Stimulated activated CD8-positive, alpha-beta memory T cell treated with anti-CD3 and anti-CD28 coated beads, Interleukin-15, amount 100 ng/mL, for 24 hours (primary cell): ENCODE results near the gene SERPINA1.
"Not testable (repeated sequence)": the region's sequence is repeated elsewhere in the genome, so short reads cannot be mapped to it uniquely, and the experiment has no call there.

ENCODE experiments used
- DNase-seq: peaks from one replicate; pipeline ENCODE4 v3.0.0-alpha.2; 2020; ENCODE audit warnings: low read depth

SERPINA1 gene

DNA sequence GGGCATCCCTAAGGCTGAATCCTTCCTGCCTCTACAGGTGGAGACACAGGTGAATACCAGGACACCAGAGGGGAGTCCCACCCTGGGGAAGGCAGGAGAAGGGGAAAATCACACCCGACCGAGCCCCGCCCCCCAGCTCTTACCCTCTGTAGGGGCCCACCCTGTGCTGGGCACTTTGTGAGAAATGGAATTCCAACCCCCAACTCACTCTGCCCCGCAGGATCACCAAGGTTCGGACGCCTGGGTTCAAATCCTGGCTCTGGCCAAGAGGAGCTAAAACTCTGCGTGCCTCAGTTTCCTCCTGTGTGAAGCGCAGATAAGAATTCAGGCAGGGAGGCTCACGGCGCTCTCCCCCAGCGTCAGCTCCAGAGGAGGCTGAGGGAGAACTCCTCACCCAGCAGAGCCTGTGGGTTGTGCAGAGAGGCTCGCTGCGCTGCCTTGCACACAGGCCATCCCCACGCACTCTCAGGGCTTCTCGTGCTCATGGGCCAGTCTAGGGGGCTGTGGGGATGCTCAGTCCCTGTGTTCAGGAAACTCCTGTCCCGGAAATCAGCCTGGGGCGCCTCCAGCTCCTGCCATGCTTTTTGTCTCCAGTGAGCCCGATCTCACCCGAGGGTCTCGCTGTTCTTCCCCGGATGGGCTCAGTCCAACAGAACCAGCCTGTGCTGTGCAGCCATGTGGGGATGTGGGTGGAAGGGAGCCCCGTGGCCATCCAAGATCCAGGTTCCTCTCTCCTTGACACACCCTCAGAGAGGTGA lies 18.5 kb downstream of the SERPINA1 start:
- DNase-seq, result not testable (repeated sequence)

DNA sequence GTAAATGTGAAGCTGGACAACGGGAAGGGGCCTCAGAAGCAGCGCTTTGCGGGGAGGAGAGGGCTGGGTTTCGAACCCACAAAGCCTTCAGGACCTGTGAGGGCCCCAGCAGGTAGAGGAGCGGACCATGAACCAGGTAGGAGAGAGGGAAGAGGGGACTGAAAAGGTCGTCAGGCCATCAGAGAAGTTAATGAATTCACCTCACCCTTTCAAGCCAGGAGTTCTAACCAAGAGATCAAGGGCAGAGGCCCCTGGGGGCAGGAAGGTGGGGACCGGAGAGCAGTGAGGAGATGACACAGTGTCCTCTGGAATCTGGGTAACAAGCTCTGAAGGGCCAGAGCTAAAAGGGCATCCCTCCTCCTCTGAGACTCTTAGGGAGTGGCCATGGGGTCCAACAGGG lies 19.4 kb downstream of the SERPINA1 start:
- DNase-seq, result no peak

DNA sequence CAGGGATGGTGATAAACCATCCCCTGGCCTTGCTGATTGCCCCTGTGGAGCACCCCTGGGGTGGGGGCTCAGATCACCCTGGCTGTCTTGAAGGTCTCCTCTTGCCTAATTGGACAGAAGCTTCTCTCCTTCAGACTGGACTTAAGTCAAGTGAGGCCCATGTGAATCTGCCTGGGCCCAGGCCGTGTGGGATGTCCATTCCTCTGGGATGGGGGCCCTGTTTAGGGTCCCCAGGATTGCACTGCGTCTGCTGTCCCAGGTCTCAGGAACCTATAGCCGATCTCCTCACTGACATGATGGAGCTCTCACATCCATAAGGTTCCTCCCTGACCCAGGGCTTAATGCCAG lies 20.2 kb downstream of the SERPINA1 start:
- no peak for DNase-seq

DNA sequence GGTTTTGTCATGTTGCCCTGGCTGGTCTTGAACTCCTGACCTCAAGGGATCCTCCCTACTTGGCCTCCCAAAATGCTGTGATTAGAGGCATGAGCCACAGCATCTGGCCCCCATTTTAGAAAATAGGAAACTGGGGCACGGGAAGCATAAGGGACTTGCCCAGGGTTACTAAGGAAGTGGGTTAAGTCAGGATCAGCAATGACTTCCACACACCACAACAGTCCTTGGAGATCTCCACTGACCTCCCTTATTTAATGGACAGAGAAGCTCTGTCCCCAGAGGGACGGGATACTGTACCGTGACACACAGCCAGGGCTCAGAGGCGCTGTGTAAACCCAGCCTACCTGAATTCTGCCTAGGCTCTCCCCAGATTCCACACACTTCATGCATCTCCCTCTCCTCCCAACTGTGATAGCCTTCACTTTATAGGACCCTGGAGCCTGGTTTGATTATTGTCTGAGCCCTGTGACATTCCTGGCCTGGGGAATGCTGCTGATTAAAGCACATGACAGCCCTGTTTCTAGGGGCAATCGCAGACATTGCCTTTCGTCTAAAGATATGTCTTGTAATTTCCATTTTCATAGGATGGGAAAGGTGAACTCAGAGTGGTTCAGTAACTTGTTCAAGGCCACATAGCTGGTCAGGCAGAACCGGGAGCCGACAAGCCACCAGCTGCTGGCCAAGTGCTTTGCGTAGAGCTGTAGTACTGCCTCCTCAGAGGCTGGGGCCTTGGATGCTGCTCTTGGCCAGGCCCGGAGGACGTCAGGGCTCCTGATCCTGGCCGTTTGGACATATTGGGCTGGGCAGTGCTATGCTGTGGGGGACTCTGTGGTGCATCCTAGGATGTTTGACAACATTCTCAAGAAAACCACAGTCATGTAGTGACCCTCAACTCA lies 20.8 kb downstream of the SERPINA1 start:
- no peak for DNase-seq

DNA sequence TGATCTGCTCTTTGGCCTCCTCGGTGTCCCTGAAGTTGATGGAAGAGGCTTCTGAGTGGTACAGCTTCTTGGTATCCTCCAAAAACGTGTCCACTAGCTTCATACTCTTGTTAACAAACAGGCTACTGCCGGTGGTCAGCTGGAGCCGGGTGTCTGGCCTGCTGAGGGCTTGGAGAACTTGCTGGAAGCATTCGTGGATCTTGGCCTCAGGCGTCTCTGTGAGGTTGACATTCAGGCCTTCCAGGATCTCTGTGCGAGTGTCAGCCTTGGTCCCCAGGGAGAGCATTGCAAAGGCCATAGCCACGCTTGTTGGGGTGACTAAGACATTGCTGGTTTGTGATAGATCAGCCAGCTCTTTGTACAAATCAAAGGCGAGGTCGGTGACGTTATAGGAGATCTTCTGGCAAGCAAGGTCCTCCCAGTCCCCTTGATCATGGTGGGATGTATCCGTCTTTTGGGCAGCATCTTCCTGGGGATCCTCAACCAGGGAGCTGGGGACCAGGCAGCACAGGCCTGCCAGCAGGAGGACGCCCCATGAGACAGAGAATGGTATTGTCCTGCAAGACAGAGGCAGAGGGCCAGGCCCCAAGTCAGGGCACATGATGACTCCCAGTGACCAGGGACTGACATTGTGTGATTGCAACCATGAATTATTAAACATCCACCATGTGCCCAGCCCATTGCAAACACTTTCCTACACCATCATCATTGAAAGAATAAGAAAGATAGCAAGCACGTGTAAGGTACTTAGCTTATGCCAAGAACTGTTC lies 22.1 kb downstream of the SERPINA1 start, which contains the start of gene SERPINA2:
TSS of gene SERPINA2 (minus strand) at position 553 of the 770 bp plus-strand sequence.
- DNase-seq, result no peak

DNA sequence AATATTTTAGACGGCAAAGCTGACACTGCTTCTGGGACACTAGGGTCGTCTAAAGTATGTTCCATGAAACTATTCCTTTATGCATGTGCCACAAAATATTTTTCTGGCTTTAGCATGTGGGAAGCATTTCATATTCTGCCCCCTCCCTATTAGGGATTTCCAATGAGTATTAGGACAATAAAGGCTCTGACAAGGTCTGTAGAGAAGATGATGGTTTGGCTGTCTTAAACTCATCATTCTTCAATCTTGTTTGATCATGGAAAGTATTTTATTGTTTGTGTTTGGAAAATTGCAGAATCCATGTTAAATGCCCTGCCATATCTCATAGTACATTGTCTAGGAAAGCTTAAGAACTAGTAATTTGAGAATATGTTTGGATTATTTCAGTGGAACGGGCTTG lies 22.8 kb downstream of the SERPINA1 start:
- no peak for DNase-seq

DNA sequence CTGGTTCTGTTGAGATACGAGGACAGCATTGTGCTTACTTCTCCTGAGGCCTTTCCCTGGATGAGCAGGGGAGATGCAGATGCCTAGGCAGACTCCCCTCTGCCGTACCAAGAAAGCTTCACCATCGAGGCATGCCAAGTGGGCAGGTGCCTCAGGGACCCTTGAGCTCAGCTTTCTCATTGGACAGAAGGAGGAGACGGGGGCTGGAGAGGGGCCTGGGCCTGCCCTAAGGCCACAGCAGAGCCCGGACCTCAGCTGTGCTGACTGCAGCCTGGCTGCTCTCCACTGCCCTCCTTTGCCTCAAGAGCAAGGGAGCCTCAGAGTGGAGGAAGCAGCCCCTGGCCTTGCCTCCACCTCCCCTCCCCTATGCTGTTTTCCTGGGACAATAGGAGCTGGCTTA lies 23.4 kb downstream of the SERPINA1 start:
- DNase-seq, result no peak

DNA sequence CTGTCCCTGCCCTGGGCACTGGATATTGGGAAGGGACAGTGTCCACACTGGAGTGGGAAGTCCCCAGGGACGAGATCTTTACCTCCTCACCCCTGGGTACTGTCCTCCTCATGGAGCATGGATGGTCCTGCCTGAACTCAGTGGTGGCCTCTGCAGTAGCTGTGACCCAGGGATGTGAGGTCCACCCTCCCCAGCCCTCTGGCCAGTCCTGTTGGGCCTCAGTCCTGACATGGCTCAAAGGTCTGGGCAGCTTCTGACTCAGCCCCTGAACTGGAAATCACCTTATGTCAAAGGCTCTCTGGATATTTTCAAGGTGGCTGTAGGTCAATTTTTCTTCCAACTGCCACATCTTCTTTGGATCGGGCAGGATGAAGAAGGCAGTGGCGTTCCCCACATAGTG lies 24.4 kb downstream of the SERPINA1 start:
- no peak for DNase-seq

DNA sequence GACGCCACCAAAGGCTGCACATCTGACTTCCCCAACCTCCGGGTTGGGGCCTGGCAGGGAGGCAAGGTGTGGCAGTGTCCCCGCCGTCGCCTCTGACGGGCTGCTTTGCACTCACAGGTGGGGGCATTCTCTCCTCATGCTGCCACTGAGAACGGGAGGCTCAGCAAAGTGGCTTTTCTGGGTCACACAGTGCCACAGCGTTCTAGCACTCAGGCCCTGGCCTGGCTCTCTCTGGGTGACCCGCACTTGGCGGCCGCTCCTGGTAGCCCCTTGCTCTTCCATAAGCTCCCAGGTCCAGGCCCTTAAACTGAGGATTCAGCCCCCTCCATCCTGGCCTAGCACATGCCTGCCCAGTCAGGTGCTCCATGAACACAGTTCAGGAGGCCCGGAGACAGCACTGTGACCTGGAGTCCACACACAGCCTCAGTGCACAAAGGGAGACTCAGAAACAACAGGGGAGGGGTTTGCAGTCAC lies 25.2 kb downstream of the SERPINA1 start:
- DNase-seq, result no peak

DNA sequence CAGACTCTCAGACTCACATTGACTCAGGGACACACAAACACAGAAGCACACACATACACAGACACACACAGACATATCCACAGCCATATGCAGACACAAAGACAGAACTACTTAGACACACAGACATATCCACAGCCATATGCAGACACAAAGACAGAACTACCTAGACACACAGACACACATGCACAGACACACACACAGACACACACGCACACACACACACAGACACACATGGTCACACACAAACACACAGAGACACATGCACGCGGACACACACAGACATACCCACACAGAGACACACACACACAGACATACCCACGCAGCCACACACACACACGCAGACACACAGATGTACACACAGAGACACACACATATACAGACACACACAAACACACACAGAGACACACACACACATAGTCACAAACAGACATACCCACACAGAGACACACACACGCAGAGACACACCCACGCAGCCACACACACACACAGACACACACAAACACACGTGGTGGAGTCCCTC lies 25.7 kb downstream of the SERPINA1 start:
- no peak for DNase-seq

DNA sequence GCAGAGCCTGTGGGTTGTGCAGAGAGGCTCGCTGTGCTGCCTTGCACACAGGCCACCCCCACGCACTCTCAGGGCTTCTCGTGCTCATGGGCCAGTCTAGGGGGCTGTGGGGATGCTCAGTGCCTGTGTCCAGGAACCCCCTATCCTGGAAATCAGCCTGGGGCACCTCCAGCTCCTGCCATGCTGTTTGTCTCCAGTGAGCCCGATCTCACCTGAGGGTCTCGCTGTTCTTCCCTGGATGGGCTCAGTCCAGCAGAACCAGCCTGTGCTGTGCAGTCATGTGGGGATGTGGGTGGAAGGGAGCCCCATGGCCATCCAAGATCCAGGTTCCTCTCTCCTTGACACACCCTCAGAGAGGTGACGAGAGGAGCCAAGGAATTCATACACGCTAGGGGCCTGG lies 26.7 kb downstream of the SERPINA1 start:
- DNase-seq, result no peak

DNA sequence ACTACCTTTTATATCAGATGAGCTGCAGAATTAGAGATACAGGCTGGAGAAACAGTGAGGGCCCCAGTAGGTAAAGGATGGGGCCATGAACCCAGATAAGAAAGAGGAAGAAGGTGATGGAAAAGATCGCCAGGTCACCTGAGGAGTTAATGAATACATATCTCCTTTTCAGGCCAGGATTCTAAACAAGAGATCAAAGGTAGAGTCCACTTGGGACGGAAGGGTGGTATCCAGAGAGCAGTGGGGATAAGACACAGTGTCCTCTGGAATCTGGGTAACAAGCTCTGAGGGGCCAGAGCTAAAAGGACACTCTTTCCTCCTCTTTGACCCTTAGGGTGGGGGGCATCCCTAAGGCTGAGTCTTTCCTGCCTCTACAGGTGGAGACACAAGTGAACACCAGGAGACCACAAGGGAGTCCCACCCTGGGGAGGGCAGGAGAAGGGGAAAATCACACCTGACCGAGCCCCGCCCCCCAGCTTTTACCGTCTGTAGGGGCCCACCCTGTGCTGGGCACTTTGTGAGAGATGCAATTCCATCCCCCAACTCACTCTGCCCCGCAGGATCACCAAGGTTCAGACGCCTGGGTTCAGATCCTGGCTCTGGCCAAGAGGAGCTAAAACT lies 27.3 kb downstream of the SERPINA1 start:
- DNase-seq, result no peak

DNA sequence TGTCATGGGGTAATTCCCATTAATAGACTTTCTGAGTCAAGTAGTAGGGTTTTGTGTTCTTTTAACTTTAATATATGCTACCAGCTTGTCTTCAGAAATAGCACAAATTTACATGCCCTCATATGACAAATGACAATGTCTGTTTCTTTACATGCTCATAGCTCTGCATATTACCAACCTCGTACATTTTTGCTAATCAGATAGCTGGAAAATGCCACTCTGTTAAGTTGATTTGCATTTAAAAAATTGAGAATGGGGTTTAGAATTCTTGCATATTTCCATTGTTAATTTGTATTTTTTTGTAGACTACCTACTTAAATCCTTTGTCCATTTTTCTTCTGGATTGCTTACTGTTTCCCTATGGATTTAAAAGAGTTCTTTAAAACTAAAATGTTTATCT lies 31.2 kb downstream of the SERPINA1 start:
- no peak for DNase-seq

DNA sequence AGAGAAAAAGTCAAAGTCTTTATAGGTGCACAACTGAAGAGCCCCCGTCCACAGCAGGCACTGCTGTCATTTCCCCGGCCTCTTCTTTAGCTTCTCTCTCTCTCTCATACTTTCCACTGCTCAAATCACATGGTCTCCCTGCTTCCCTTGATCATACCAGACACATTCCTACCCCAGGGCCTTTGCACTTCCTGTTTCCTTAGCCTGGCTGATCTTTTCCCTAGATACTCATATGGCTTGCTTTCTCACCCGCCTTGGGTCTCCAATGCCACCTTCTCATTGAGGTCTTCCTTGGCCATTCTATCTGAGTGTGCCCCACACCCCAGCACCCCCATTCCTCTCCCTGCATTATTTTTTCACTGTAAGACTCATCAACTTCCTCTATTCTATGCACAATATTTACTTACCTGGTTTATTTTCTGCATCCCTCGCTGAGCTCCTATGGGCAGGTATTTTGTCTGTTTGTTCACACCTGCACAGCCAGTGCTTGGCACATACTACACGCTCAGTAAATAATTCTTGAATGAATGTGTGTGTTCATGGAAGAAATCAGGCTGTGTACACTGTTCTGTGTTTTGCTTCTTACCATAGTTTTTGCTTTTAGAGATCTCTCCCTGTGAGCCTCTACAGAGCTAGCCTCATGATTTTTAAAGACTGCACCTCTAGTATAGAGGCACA lies 31.9 kb downstream of the SERPINA1 start:
- no peak for DNase-seq

DNA sequence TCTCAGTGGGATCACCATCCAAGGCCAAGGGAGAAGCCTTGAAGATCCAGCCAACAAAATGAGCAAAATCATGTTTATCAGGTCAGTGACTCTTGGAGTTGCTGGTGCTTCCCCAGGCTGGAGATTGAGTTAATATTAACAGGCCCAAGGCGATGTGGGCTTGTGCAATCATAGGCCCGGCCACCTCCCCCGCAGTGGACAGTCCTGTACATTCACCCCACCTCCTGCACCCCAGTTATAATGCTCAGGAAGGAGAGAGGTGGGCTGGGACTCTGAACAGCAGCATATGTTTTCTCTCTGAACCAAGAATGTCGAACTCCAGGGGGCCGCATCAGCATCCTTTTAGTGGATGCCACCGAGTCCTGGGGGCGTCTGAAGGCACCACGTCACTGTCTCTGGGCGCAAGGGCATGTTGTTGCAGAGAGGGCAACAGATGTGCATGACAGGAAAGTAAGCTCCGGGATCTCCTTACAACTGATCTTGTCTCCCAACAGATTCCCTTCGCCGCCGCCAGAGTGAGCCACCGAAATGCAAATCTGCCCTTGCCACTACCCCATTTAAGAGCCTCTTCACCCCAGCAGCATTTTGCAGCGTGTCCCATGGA lies 33.1 kb downstream of the SERPINA1 start:
- DNase-seq, result no peak

DNA sequence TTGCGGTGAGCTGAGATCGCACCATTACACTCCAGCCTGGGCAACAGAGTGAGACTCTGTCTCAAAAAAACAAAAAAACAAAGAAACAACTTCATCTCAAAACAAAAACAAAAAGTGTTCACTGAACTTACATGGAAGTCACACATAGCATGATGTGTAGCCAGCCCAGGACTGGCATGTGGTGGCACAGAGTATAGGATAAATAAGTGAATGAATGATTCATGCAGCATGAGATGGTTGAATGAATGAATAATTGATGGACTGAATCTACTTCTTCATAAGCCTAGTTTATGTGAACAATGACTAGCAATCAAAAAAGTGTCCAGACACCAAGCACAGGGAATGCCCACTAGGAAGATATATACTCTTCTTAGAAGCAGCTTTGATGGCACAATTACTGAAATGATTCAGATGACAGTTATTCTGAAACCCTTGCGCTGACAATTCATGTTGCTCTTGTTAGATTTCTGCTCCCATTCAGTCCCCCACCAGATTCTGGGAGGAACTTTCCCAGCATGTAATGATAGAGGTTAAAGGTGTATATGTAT lies 33.7 kb downstream of the SERPINA1 start:
- DNase-seq, result no peak

DNA sequence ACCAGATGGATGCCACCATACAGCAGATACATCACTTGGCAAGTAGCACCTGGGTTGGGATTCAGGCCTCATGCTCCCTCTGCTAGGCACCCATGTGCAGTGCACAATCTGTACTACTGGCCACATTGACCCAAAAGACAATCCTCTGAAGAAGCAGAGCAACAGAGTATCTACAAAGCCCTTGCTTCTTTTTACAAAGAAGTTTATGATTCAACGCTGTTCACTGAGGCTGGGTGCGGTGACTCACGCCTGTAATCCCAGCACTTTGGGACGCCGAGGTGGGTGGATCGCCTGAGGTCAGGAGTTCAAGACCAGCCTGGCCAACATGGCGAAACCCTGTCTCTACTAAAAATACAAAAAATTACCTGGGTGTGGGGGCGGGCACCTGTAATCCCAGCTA lies 34.2 kb downstream of the SERPINA1 start:
- DNase-seq, result not testable (repeated sequence)

DNA sequence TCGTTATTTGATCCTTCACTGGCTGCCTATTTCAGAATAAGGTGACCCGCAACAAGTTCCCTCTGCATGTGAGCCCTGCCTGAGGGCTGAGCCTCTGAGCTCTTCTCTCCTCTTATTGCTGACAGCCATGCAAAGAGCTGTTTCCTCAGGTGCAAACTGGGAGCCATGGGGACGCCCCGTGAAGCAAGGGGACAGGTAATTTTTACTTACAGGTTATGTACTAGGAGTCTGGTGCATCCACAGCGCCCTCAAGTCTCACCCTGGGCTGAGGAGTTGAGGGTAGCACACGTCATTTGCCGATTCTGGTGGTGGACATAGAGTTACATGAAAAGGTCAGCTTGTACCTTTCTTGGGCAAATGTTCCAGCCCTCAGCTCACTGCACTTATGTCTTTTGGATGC lies 39.1 kb downstream of the SERPINA1 start:
- no peak for DNase-seq

DNA sequence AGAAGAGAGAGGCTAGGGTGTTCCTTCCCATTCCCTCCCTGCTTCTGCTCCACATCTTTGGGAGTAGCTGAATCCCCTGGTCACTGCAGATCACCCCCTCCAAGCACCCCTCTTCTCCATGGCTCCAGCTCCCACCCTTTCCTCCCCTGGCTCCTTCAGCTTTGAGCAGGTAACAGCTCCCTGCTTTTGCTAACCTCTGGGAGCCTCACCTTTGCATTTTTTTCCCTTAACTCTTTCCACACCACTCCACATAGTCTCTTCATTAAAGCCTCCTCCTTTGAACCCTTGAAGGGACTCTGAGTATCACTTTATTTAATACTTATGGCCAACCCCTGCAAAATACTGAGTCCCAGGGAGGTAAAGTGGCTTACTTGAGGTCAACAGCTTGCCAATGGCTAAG lies 39.6 kb downstream of the SERPINA1 start:
- DNase-seq, result no peak

DNA sequence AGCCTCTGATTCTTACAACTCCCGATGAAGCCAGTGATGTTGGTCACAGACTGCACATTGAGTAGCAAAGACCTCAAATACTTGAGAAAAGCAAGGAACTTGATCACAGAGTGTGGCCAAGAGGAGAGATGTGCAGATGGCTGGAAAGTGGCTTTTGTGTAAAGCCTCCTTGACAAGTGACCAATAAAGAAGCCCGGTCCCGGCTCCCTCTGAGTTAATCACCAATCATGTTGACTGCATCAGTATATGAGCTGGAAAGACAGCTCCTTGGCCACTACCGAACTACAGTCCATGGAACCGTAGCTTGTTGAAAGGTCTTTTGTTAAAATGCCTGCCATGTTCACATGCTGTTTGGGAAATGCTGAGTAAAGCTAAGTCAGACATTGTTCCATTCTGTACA lies 41.6 kb downstream of the SERPINA1 start:
- no peak for DNase-seq
